SK-N-SH treated with all-trans-retinoic acid at 6 μM for 48 hours (cell line): ENCODE results near the gene ARHGEF4.

Experiments
- ATAC-seq: fragments of 200-7000 bp; cut with Tn5 transposase; 3 replicates; pipeline ENCODE4 v1.9.1; 2020; ENCODE audit warnings: mild to moderate bottlenecking, moderate library complexity
- ARNTL ChIP-seq: fragments of 450-650 bp; formaldehyde crosslinking; IDR thresholded peaks from 2 replicates; pipeline ENCODE4 v1.5.0; 2020; ENCODE audit warnings: low read depth, mild to moderate bottlenecking, moderate library complexity, borderline replicate concordance
- CSDC2 ChIP-seq: fragments of 250-450 bp; sonication (Bioruptor Pico); IDR thresholded peaks from 2 replicates; pipeline ENCODE4 v1.5.0; 2020; ENCODE audit warnings: mild to moderate bottlenecking, moderate library complexity
- ESRRG ChIP-seq: fragments of 250-450 bp; sonication (Bioruptor Pico); IDR thresholded peaks from 2 replicates; pipeline ENCODE4 v1.6.1; 2021; ENCODE audit warnings: mild to moderate bottlenecking
- ISL1 ChIP-seq: fragments of 250-450 bp; sonication (Bioruptor Pico); IDR thresholded peaks from 2 replicates; pipeline ENCODE4 v2.1.2; 2022; ENCODE audit warnings: mild to moderate bottlenecking, moderate library complexity
- OSR1 ChIP-seq: fragments of 250-450 bp; sonication (Bioruptor Pico); IDR thresholded peaks from 2 replicates; pipeline ENCODE4 v1.8.0; 2022; ENCODE audit warnings: moderate library complexity, mild to moderate bottlenecking, inconsistent platforms
- PPARA ChIP-seq: fragments of 250-450 bp; sonication (Bioruptor Pico); IDR thresholded peaks from 2 replicates; pipeline ENCODE4 v1.5.0; 2020; ENCODE audit warnings: mild to moderate bottlenecking, borderline replicate concordance
- RARB ChIP-seq: fragments of 250-450 bp; sonication (Bioruptor Pico); IDR thresholded peaks from 2 replicates; pipeline ENCODE4 v1.8.0; 2021; ENCODE audit warnings: mild to moderate bottlenecking, moderate library complexity
- SNAI2 ChIP-seq: fragments of 250-450 bp; sonication (Bioruptor Pico); IDR thresholded peaks from 2 replicates; pipeline ENCODE4 v1.5.0; 2020; ENCODE audit warnings: mild to moderate bottlenecking, moderate library complexity
- TCF4 ChIP-seq: fragments of 250-450 bp; sonication (Bioruptor Pico); IDR thresholded peaks from 2 replicates; pipeline ENCODE4 v1.8.0; 2021; ENCODE audit warnings: mild to moderate bottlenecking, moderate library complexity, borderline replicate concordance
- TOX ChIP-seq: fragments of 250-450 bp; sonication (Bioruptor Pico); IDR thresholded peaks from 2 replicates; pipeline ENCODE4 v1.8.0; 2021; ENCODE audit warnings: mild to moderate bottlenecking, moderate library complexity, borderline replicate concordance
- ZC3H10 ChIP-seq: fragments of 250-450 bp; sonication (Bioruptor Pico); IDR thresholded peaks from 2 replicates; pipeline ENCODE4 v1.5.1; 2021; ENCODE audit warnings: mild to moderate bottlenecking, moderate library complexity
- ZFP3 ChIP-seq: fragments of 250-450 bp; sonication (Bioruptor Pico); IDR thresholded peaks from 2 replicates; pipeline ENCODE4 v1.5.0; 2020; ENCODE audit warnings: mild to moderate bottlenecking, moderate library complexity
- ZFP30 ChIP-seq: fragments of 450-650 bp; formaldehyde crosslinking; IDR thresholded peaks from 2 replicates; pipeline ENCODE4 v1.5.0; 2022; ENCODE audit warnings: mild to moderate bottlenecking, moderate library complexity
- ZNF565 ChIP-seq: fragments of 450-650 bp; formaldehyde crosslinking; conservative IDR thresholded peaks from 2 replicates; pipeline ENCODE4 v1.5.0; 2020; ENCODE audit warnings: low read depth, mild to moderate bottlenecking, moderate library complexity
- ZNF70 ChIP-seq: fragments of 450-650 bp; formaldehyde crosslinking; IDR thresholded peaks from 2 replicates; pipeline ENCODE4 v1.5.0; 2020; ENCODE audit warnings: mild to moderate bottlenecking, moderate library complexity
- ZNF8 ChIP-seq: fragments of 450-650 bp; formaldehyde crosslinking; IDR thresholded peaks from 2 replicates; pipeline ENCODE4 v1.5.0; 2020; ENCODE audit warnings: mild to moderate bottlenecking, moderate library complexity
- TF ChIP-seq, protein P1 (sequence below): fragments of 250-450 bp; sonication (Bioruptor Pico); IDR thresholded peaks from 2 replicates; pipeline ENCODE4 v1.5.1; 2020; ENCODE audit warnings: low read depth, mild to moderate bottlenecking, moderate library complexity
- TF ChIP-seq, protein P2 (sequence below): fragments of 250-450 bp; sonication (Bioruptor Pico); IDR thresholded peaks from 2 replicates; pipeline ENCODE4 v1.8.0; 2021; ENCODE audit warnings: low read depth, mild to moderate bottlenecking, moderate library complexity, borderline replicate concordance
- TF ChIP-seq, protein P3 (sequence below): fragments of 250-450 bp; sonication (Bioruptor Pico); IDR thresholded peaks from 2 replicates; pipeline ENCODE4 v1.8.0; 2020; ENCODE audit warnings: mild to moderate bottlenecking, moderate library complexity, borderline replicate concordance
- TF ChIP-seq, protein P4 (sequence below): fragments of 250-450 bp; sonication (Bioruptor Pico); IDR thresholded peaks from 2 replicates; pipeline ENCODE4 v1.5.1; 2021; ENCODE audit warnings: mild to moderate bottlenecking, moderate library complexity
- TF ChIP-seq, protein P5 (sequence below): fragments of 250-450 bp; sonication (Bioruptor Pico); IDR thresholded peaks from 2 replicates; pipeline ENCODE4 v1.5.0; 2020; ENCODE audit warnings: mild to moderate bottlenecking, moderate library complexity

The ARHGEF4 gene

DNA sequence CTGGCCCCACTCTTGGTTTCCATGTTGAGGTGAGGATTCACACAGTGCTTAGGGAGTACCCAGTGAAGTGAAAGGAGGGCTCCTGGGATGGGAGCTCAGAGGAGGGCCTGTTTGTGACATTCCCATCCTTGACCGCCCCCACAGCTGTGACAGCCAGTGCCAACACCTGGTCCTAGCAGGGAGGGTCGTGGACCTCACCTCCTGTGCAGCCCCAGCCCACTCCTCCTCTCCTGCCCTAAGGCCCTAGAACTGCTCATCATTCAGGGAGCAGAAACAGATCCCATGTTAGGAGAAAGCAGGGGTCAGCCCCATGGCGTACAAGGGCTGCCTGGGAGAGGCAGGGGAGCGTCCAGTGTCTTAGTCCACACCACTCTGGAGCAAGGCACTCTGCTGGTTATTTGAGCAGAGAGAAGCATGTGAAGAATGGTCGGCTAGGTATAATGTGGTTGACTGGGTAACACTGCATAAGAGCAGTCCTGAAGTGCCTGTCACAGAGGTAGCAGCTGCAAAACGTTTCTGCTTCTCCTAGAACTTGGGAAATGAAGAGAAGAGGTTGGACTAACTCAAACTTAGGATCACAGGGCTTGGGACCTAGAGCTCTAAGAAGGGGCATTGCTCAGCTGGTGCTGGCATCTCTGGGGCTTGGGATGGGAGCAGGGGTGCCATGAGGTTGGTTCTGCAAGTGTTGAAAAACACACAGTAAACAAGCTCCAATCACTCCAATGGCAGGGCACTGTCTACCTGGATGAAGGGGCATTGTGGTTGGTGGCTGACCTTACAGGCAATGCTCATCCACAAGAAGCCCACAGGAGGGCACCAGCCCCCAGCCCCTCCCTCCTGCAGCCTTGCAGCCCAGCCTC, 200.9 kb downstream of the ARHGEF4 start:
- ATAC-seq, result peak; percentile 7; the same call in 1 of the 3 replicates
- no peak for TF ChIP-seq SNAI2
- no peak for TF ChIP-seq RARB (CRISPR knock-in tag)
- TF ChIP-seq, protein P1, sequence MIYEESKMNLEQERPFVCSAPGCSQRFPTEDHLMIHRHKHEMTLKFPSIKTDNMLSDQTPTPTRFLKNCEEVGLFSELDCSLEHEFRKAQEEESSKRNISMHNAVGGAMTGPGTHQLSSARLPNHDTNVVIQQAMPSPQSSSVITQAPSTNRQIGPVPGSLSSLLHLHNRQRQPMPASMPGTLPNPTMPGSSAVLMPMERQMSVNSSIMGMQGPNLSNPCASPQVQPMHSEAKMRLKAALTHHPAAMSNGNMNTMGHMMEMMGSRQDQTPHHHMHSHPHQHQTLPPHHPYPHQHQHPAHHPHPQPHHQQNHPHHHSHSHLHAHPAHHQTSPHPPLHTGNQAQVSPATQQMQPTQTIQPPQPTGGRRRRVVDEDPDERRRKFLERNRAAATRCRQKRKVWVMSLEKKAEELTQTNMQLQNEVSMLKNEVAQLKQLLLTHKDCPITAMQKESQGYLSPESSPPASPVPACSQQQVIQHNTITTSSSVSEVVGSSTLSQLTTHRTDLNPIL (CRISPR knock-in tag), result no peak
- TF ChIP-seq, protein P2, sequence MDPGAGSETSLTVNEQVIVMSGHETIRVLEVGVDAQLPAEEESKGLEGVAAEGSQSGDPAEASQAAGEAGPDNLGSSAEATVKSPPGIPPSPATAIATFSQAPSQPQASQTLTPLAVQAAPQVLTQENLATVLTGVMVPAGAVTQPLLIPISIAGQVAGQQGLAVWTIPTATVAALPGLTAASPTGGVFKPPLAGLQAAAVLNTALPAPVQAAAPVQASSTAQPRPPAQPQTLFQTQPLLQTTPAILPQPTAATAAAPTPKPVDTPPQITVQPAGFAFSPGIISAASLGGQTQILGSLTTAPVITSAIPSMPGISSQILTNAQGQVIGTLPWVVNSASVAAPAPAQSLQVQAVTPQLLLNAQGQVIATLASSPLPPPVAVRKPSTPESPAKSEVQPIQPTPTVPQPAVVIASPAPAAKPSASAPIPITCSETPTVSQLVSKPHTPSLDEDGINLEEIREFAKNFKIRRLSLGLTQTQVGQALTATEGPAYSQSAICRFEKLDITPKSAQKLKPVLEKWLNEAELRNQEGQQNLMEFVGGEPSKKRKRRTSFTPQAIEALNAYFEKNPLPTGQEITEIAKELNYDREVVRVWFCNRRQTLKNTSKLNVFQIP (CRISPR knock-in tag), result no peak
- TF ChIP-seq ZNF565 (CRISPR knock-in tag), result no peak
- TF ChIP-seq, protein P3, sequence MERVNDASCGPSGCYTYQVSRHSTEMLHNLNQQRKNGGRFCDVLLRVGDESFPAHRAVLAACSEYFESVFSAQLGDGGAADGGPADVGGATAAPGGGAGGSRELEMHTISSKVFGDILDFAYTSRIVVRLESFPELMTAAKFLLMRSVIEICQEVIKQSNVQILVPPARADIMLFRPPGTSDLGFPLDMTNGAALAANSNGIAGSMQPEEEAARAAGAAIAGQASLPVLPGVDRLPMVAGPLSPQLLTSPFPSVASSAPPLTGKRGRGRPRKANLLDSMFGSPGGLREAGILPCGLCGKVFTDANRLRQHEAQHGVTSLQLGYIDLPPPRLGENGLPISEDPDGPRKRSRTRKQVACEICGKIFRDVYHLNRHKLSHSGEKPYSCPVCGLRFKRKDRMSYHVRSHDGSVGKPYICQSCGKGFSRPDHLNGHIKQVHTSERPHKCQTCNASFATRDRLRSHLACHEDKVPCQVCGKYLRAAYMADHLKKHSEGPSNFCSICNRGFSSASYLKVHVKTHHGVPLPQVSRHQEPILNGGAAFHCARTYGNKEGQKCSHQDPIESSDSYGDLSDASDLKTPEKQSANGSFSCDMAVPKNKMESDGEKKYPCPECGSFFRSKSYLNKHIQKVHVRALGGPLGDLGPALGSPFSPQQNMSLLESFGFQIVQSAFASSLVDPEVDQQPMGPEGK (CRISPR knock-in tag), result no peak
- TF ChIP-seq ARNTL, result no peak
- no peak for TF ChIP-seq ZNF8 (CRISPR knock-in tag)
- TF ChIP-seq, protein P4, sequence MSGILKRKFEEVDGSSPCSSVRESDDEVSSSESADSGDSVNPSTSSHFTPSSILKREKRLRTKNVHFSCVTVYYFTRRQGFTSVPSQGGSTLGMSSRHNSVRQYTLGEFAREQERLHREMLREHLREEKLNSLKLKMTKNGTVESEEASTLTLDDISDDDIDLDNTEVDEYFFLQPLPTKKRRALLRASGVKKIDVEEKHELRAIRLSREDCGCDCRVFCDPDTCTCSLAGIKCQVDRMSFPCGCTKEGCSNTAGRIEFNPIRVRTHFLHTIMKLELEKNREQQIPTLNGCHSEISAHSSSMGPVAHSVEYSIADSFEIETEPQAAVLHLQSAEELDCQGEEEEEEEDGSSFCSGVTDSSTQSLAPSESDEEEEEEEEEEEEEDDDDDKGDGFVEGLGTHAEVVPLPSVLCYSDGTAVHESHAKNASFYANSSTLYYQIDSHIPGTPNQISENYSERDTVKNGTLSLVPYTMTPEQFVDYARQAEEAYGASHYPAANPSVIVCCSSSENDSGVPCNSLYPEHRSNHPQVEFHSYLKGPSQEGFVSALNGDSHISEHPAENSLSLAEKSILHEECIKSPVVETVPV (CRISPR knock-in tag), result no peak
- TF ChIP-seq ZFP30, result no peak
- no peak for TF ChIP-seq PPARA (CRISPR knock-in tag)
- TF ChIP-seq TCF4 (CRISPR knock-in tag), result no peak
- no peak for TF ChIP-seq TOX (CRISPR knock-in tag)
- TF ChIP-seq, protein P5, sequence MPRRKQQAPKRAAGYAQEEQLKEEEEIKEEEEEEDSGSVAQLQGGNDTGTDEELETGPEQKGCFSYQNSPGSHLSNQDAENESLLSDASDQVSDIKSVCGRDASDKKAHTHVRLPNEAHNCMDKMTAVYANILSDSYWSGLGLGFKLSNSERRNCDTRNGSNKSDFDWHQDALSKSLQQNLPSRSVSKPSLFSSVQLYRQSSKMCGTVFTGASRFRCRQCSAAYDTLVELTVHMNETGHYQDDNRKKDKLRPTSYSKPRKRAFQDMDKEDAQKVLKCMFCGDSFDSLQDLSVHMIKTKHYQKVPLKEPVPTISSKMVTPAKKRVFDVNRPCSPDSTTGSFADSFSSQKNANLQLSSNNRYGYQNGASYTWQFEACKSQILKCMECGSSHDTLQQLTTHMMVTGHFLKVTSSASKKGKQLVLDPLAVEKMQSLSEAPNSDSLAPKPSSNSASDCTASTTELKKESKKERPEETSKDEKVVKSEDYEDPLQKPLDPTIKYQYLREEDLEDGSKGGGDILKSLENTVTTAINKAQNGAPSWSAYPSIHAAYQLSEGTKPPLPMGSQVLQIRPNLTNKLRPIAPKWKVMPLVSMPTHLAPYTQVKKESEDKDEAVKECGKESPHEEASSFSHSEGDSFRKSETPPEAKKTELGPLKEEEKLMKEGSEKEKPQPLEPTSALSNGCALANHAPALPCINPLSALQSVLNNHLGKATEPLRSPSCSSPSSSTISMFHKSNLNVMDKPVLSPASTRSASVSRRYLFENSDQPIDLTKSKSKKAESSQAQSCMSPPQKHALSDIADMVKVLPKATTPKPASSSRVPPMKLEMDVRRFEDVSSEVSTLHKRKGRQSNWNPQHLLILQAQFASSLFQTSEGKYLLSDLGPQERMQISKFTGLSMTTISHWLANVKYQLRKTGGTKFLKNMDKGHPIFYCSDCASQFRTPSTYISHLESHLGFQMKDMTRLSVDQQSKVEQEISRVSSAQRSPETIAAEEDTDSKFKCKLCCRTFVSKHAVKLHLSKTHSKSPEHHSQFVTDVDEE (CRISPR knock-in tag), result no peak
- no peak for TF ChIP-seq ZFP3 (CRISPR knock-in tag)
- no peak for TF ChIP-seq ESRRG (CRISPR knock-in tag)
- no peak for TF ChIP-seq OSR1 (CRISPR knock-in tag)
- TF ChIP-seq ZNF70, result no peak

DNA sequence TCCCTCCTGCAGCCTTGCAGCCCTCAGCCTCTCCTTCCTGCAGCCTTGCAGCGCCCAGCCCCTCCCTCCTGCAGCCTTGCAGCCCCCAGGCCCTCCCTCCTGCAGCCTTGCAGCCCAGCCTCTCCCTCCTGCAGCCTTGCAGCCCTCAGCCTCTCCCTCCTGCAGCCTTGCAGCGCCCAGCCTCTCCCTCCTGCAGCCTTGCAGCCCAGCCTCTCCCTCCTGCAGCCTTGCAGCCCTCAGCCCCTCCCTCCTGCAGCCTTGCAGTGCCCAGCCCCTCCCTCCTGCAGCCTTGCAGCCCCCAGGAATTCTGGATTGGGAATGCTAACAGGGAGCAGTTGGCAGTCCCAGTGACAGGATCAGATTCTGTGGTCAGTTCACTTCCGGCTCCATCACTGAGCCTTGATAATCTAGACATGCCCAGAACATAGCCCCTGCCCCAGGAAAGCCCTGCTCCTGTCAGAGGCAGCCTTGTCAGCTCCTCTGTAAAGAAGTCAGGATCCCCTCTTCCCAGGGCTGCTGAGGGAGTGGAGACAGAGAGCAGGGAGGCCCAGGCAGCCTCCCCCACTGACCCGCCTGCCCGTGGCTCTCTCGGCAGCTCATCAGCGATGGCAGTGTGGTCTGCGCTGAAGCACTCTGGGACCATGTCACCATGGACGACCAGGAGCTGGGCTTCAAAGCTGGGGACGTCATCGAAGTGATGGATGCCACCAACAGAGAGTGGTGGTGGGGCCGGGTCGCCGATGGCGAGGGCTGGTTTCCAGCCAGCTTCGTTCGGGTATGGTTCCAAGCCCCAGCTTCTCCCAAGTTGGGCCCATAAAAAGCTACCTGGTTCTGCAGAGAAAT, 201.8 kb downstream of the ARHGEF4 start:
- no peak for ATAC-seq
- no peak for TF ChIP-seq ZC3H10 (CRISPR knock-in tag)
- TF ChIP-seq ISL1, result no peak
- TF ChIP-seq RARB (CRISPR knock-in tag), result no peak
- no peak for TF ChIP-seq ESRRG (CRISPR knock-in tag)
- no peak for TF ChIP-seq CSDC2 (CRISPR knock-in tag)
- TF ChIP-seq OSR1 (CRISPR knock-in tag), result no peak
- TF ChIP-seq TCF4 (CRISPR knock-in tag), result no peak
- TF ChIP-seq, protein P3 (CRISPR knock-in tag), result no peak
